ENCODE data around the gene FAM53A. TPM values are rescaled to one million over a fixed set of nuclear protein-coding genes. Genes with fewer than 3 reads are reported as not detected.
"Not testable (repeated sequence)": the region's sequence is repeated elsewhere in the genome, so short reads cannot be mapped to it uniquely, and the experiment has no call there.

Gene FAM53A
- total RNA-seq, 1 experiment from 2014 or later = 3.1 TPM

GRCh38 chr4:1641671-1642070 is 42.4 kb downstream of the FAM53A start:
- no peaks in the 10 kb centered on the region for H3K79me2 ChIP-seq (ENCODE audit: low read length)
- H3K4me3 ChIP-seq (ENCODE audit: low read length) = no peak overlapping the region
- ChIA-PET CTCF (no interaction called here), POLR2A (ENCODE audit: unreplicated experiment) (no interaction called here)
- no peaks in the 10 kb centered on the region for H3K27me3 ChIP-seq (ENCODE audit: low read length)
- ATAC-seq = no peak
- no peaks in the 10 kb centered on the region for H3K36me3 ChIP-seq (ENCODE audit: low read depth, low read length)
- intact Hi-C loops (cut with micrococcal nuclease) = no loop called here
- H2AFZ ChIP-seq (ENCODE audit: low read length) = no peak overlapping the region
- no peaks in the 10 kb centered on the region for H4K20me1 ChIP-seq (ENCODE audit: low read length)
- BruUV-seq (replicated peaks) = no TSS peak
- no peak overlapping the region for H3K27ac ChIP-seq (ENCODE audit: low read length)
- TF ChIP-seq EZH2 (IDR thresholded peaks at IDR 0.05; ENCODE audit: low read length, unreplicated experiment) (no peak), EZH2phosphoT487 (IDR thresholded peaks at IDR 0.05; ENCODE audit: borderline replicate concordance, low read length) (no peak), CTCF (conservative IDR thresholded peaks at IDR 0.05; ENCODE audit: low read depth, low read length) (no peak)
- DNase-seq = no peak
- H3K9me2 ChIP-seq (replicated peaks; ENCODE audit: low read length) = no peaks in the 10 kb centered on the region
- no peaks in the 10 kb centered on the region for H3K9me3 ChIP-seq (ENCODE audit: low read length)
- H3K4me1 ChIP-seq (ENCODE audit: insufficient read depth, low read length) = no peaks in the 10 kb centered on the region
- no peak overlapping the region for H3K4me2 ChIP-seq (ENCODE audit: low read length)
- no peak overlapping the region for H3K9ac ChIP-seq (ENCODE audit: low read length)
- H3F3A ChIP-seq (ENCODE audit: low read length, unreplicated experiment) = no peaks in the 10 kb centered on the region

- H3K27ac ChIP-seq (ENCODE audit: low read length); H3F3A ChIP-seq (ENCODE audit: low read length, unreplicated experiment); H3K27me3 ChIP-seq (ENCODE audit: low read length); H3K79me2 ChIP-seq (ENCODE audit: low read length); H3K4me1 ChIP-seq (ENCODE audit: insufficient read depth, low read length); H3K4me3 ChIP-seq (ENCODE audit: low read length); intact Hi-C loops (cut with micrococcal nuclease); H3K9me3 ChIP-seq (ENCODE audit: low read length); BruUV-seq (replicated peaks); DNase-seq; H3K4me2 ChIP-seq (ENCODE audit: low read length); H3K9ac ChIP-seq (ENCODE audit: low read length); ATAC-seq; H3K9me2 ChIP-seq (replicated peaks; ENCODE audit: low read length); CTCF ChIA-PET; H3K36me3 ChIP-seq (ENCODE audit: low read depth, low read length); H2AFZ ChIP-seq (ENCODE audit: low read length); H4K20me1 ChIP-seq (ENCODE audit: low read length); POLR2A ChIA-PET (ENCODE audit: unreplicated experiment): not testable (repeated sequence)
These were observed 43.2 kb downstream of the FAM53A start for GRCh38 chr4:1640716-1641503.

DNA sequence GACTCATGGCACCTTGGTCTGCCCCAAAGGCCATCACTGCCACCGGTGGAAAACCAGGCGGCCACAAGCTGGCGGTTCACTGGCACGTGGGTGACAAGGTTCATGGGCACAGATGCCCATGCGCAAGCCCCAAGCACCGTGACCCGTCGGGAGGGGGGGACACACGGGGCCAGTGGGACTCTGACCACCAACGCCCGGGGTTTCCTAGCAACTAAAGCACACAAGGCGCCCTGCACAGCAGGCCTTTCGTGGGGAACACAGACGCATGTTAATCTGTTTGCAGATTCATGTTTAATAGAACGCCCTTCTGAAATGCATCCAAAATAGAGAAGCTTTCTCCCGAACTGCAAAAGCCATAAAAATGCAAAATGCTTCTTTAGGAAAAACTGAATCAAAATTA is 43.9 kb downstream of the FAM53A start:
- TF ChIP-seq CTCF (conservative IDR thresholded peaks at IDR 0.05; ENCODE audit: low read depth, low read length) (no peak), EZH2 (IDR thresholded peaks at IDR 0.05; ENCODE audit: low read length, unreplicated experiment) (no peak), EZH2phosphoT487 (IDR thresholded peaks at IDR 0.05; ENCODE audit: borderline replicate concordance, low read length) (no peak)
- Histone ChIP-seq H3K4me2 (ENCODE audit: low read length) (no peak overlapping the region), H3K27ac (ENCODE audit: low read length) (no peak overlapping the region), H3K9me3 (ENCODE audit: low read length) (no peaks in the 10 kb centered on the region), H3K27me3 (ENCODE audit: low read length) (no peaks in the 10 kb centered on the region), H3K36me3 (ENCODE audit: low read depth, low read length) (no peaks in the 10 kb centered on the region), H3K9me2 (replicated peaks; ENCODE audit: low read length) (no peaks in the 10 kb centered on the region), H4K20me1 (ENCODE audit: low read length) (no peaks in the 10 kb centered on the region), H2AFZ (ENCODE audit: low read length) (no peak overlapping the region), H3K4me3 (ENCODE audit: low read length) (no peak overlapping the region), H3K79me2 (ENCODE audit: low read length) (no peaks in the 10 kb centered on the region), H3K9ac (ENCODE audit: low read length) (no peak overlapping the region), H3F3A (ENCODE audit: low read length, unreplicated experiment) (no peaks in the 10 kb centered on the region), H3K4me1 (ENCODE audit: insufficient read depth, low read length) (no peaks in the 10 kb centered on the region)
- ATAC-seq (no peak), DNase-seq (no peak)
- intact Hi-C loops (cut with micrococcal nuclease) = no loop called here
- ChIA-PET CTCF (no interaction called here), POLR2A (ENCODE audit: unreplicated experiment) (no interaction called here)
- no TSS peak for BruUV-seq (replicated peaks)

Measured in PC-3 (cell line).